KMS-11 (cell line): Measurements from ENCODE around the gene IQCM.

ENCODE experiments used
- H2AFZ ChIP-seq: fragments of 200-600 bp; sonication (generic); 2 replicates; pipeline ENCODE4 v1.6.1; 2016; ENCODE audit warnings: antibody characterized with exemption, mixed run types, low read depth
- H3K27ac ChIP-seq: fragments of 200-600 bp; sonication (generic); 2 replicates; pipeline ENCODE4 v1.6.1; 2016; ENCODE audit warnings: mild to moderate bottlenecking, mixed run types
- H3K27me3 ChIP-seq: fragments of 200-600 bp; sonication (generic); 2 replicates; pipeline ENCODE4 v1.6.1; 2017; ENCODE audit warnings: mild to moderate bottlenecking, low read depth, mixed run types, moderate library complexity; ENCODE audit not compliant: insufficient read depth
- H3K36me3 ChIP-seq: fragments of 200-600 bp; sonication (generic); 2 replicates; pipeline ENCODE4 v1.6.1; 2017; ENCODE audit warnings: mild to moderate bottlenecking, mixed run types; ENCODE audit not compliant: insufficient read depth
- H3K4me1 ChIP-seq: fragments of 200-600 bp; sonication (generic); 2 replicates; pipeline ENCODE4 v1.6.1; 2016; ENCODE audit warnings: mild to moderate bottlenecking, low read depth, mixed run types; ENCODE audit not compliant: poor library complexity, severe bottlenecking
- H3K4me2 ChIP-seq: fragments of 200-600 bp; sonication (generic); 2 replicates; pipeline ENCODE4 v1.7.0; 2016; ENCODE audit warnings: mild to moderate bottlenecking, mixed run types
- H3K4me3 ChIP-seq: fragments of 200-600 bp; sonication (generic); IDR thresholded peaks from 2 replicates; pipeline ENCODE4 v1.6.1; 2017; ENCODE audit warnings: low read depth, low read length, mixed read lengths; ENCODE audit not compliant: insufficient read depth
- H3K79me2 ChIP-seq: fragments of 200-600 bp; sonication (generic); 2 replicates; pipeline ENCODE4 v1.6.1; 2016; ENCODE audit warnings: low read depth, mixed run types; ENCODE audit not compliant: insufficient read depth
- H3K9ac ChIP-seq: fragments of 200-600 bp; sonication (generic); 2 replicates; pipeline ENCODE4 v1.6.1; 2016; ENCODE audit warnings: mild to moderate bottlenecking, mixed run types
- H4K20me1 ChIP-seq: fragments of 200-600 bp; sonication (generic); 2 replicates; pipeline ENCODE4 v1.6.1; 2016; ENCODE audit warnings: mild to moderate bottlenecking, mixed run types; ENCODE audit not compliant: insufficient read depth
- TF ChIP-seq, protein P1 (sequence below): fragments of 200-600 bp; sonication (generic); conservative IDR thresholded peaks from 2 replicates; pipeline ENCODE4 v1.6.1; 2017; ENCODE audit warnings: low read depth, mild to moderate bottlenecking, antibody characterized with exemption, low read length, moderate library complexity, mixed read lengths

Gene IQCM

DNA sequence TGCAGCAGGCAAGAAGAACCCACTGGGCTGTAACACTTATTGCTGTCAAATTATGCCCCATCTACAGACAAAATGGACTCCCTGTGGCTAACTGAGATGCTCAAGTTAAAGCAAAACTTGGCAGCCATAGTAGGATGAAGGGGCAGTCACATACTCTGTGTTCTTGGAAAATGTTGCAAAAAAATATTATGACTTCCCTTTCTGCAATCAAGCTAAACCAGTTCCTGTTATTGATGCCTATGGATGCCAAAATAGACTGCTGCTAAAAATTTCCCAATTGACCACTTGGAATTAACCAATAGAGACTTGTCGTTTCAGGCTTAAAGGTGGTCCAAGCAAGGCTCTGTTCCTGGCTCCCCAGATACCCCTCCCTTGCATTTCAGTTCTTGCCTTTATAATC is 49.5 kb downstream of the IQCM start:
- Histone ChIP-seq H3K9ac (no peak overlapping the region), H3K4me1 (no peaks in the 10 kb centered on the region), H3K4me3 (no peak overlapping the region), H3K27me3 (no peaks in the 10 kb centered on the region), H3K4me2 (no peak overlapping the region), H3K79me2 (no peaks in the 10 kb centered on the region), H3K27ac (no peak overlapping the region), H3K36me3 (no peaks in the 10 kb centered on the region; the same call in 1 of the 2 replicates), H2AFZ (no peak overlapping the region), H4K20me1 (no peaks in the 10 kb centered on the region)
- TF ChIP-seq, protein P1, sequence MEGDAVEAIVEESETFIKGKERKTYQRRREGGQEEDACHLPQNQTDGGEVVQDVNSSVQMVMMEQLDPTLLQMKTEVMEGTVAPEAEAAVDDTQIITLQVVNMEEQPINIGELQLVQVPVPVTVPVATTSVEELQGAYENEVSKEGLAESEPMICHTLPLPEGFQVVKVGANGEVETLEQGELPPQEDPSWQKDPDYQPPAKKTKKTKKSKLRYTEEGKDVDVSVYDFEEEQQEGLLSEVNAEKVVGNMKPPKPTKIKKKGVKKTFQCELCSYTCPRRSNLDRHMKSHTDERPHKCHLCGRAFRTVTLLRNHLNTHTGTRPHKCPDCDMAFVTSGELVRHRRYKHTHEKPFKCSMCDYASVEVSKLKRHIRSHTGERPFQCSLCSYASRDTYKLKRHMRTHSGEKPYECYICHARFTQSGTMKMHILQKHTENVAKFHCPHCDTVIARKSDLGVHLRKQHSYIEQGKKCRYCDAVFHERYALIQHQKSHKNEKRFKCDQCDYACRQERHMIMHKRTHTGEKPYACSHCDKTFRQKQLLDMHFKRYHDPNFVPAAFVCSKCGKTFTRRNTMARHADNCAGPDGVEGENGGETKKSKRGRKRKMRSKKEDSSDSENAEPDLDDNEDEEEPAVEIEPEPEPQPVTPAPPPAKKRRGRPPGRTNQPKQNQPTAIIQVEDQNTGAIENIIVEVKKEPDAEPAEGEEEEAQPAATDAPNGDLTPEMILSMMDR = no peak

DNA sequence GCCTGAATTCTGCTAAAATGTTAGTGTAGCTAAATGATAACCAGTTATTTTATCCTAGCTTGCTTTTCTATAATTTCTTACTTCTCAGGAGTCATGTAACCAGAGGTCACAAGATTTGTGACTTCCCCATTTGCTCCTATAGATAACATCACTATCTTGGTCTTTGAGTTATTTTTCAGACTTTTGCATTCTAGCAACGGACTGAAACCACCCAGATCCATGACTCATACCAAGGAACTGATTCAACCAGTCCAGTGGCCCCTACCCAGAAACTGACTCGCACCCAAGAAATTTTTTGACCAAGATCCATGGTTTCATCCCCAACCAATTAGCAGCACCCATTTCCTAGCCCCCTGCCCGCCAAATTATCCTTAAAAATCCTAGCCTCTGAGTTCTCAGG is 50.0 kb downstream of the IQCM start:
- H3K36me3 ChIP-seq = no peaks in the 10 kb centered on the region; the same call in 1 of the 2 replicates
- H3K4me1 ChIP-seq = no peaks in the 10 kb centered on the region
- no peak overlapping the region for H3K27ac ChIP-seq
- H3K9ac ChIP-seq = no peak overlapping the region
- no peak overlapping the region for H2AFZ ChIP-seq
- no peaks in the 10 kb centered on the region for H3K79me2 ChIP-seq
- H4K20me1 ChIP-seq = no peaks in the 10 kb centered on the region
- no peak overlapping the region for H3K4me3 ChIP-seq
- H3K4me2 ChIP-seq = no peak overlapping the region
- no peaks in the 10 kb centered on the region for H3K27me3 ChIP-seq
- TF ChIP-seq, protein P1 = no peak

DNA sequence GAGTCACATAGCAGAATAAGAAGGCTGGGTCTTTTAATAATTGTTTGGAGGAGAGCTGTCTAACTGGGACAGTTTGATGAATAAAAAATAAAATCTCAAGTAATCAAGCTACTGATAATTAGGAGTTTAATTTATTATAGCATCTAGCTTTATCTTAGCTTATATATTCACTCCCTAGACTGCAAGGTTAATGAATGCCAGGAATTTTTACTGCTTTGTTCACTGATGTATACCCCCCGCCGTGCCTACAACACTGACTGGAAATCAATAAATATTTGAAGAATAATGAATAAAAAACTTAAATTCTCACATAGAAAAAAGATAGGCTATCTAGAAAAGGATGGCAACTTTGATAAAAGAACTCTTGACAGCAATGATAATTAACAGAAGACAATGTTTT is 59.7 kb downstream of the IQCM start:
- Histone ChIP-seq H3K9ac (no peak overlapping the region), H3K79me2 (no peaks in the 10 kb centered on the region), H3K4me2 (no peak overlapping the region), H3K36me3 (no peaks in the 10 kb centered on the region; the same call in 1 of the 2 replicates), H3K4me1 (no peaks in the 10 kb centered on the region), H3K4me3 (no peak overlapping the region), H3K27ac (no peak overlapping the region), H3K27me3 (no peaks in the 10 kb centered on the region), H4K20me1 (no peaks in the 10 kb centered on the region), H2AFZ (no peak overlapping the region)
- TF ChIP-seq, protein P1 = no peak

DNA sequence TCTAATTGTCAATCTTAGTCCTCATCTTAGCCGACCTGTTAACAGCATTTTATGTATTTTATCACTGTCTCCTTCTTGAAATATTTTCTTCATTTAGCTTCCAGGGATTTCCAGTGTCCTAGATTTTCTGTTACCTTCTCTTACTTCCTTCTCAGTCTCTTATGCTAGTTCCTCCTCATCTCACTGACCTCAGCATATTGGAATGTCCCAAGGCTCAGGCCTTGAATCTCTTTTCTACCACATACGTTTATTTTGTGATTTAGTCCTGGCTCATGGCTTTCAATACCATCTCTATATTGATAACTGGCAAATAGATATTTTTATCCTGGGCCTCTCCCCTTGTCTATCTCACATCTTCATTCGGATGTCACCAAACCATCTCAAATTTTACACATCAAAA is 61.1 kb downstream of the IQCM start:
- no peaks in the 10 kb centered on the region for H4K20me1 ChIP-seq
- no peaks in the 10 kb centered on the region for H3K79me2 ChIP-seq
- no peak overlapping the region for H2AFZ ChIP-seq
- H3K4me1 ChIP-seq = no peaks in the 10 kb centered on the region
- no peaks in the 10 kb centered on the region for H3K27me3 ChIP-seq
- no peaks in the 10 kb centered on the region; the same call in 1 of the 2 replicates for H3K36me3 ChIP-seq
- H3K4me2 ChIP-seq = no peak overlapping the region
- no peak overlapping the region for H3K9ac ChIP-seq
- no peak overlapping the region for H3K27ac ChIP-seq
- H3K4me3 ChIP-seq = no peak overlapping the region
- TF ChIP-seq, protein P1 = no peak

DNA sequence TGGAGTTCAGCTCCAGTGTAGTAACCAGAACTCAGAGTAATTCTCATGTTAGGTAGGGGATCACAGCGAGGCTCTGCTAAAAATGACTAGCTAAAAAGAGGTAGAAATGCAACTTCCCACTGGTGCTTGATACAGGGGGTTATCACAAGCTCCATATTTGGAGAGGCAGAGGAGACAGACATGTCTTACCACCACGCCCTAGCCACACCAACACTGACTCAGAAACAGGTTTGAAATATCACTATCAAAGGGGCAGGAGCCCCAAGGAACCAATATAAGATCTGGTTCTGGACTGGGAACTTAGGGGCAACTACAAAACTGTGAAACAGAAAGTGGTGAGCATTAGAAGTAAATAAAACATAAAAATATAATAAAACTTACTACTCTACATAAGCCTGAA is 62.9 kb downstream of the IQCM start:
- Histone ChIP-seq H4K20me1 (no peaks in the 10 kb centered on the region), H3K36me3 (no peaks in the 10 kb centered on the region; the same call in 1 of the 2 replicates), H3K27me3 (no peaks in the 10 kb centered on the region), H3K4me2 (no peak overlapping the region), H3K27ac (no peak overlapping the region), H3K79me2 (no peaks in the 10 kb centered on the region), H3K9ac (no peak overlapping the region), H3K4me1 (no peaks in the 10 kb centered on the region), H3K4me3 (no peak overlapping the region), H2AFZ (no peak overlapping the region)
- TF ChIP-seq, protein P1 = no peak
